ENCODE results near the gene FJX1. TPM values are rescaled to one million over a fixed set of nuclear protein-coding genes. Genes with fewer than 3 reads are reported as not detected.

FJX1 gene
- total and polyA plus RNA-seq, 12 donors: 0.57 to 4.7 (median 1.5) TPM

- no peaks in the 10 kb centered on the region for H3K4me1 ChIP-seq
- no peak overlapping the region for H3K4me3 ChIP-seq
- no peak for ATAC-seq
- H3K9me3 ChIP-seq: no peaks in the 10 kb centered on the region
- no peak overlapping the region for H3K27ac ChIP-seq
- intact Hi-C loops (cut with DNase I): no loop called here
- peaks cover 0 to 20% (median 9%) of the 10 kb centered on the region in 7 donors for H3K27me3 ChIP-seq
- 21 to 22% methylated on average over 2 of the region's 2 CpGs for WGBS, 2 donors
- H3K36me3 ChIP-seq: no peaks in the 10 kb centered on the region
- no peak for DNase-seq
- TF ChIP-seq CTCF (IDR thresholded peaks at IDR 0.05): no peak
Measured at GRCh38 chr11:35594680-35595079, 23.6 kb upstream of the FJX1 start.

GRCh38 chr11:35598254-35599125 is 19.8 kb upstream of the FJX1 start:
- no peaks in the 10 kb centered on the region for H3K9me3 ChIP-seq
- H3K27me3 ChIP-seq: peaks cover 0 to 38% (median 14%) of the 10 kb centered on the region in 7 donors
- no peaks in the 10 kb centered on the region for H3K36me3 ChIP-seq
- 83 to 84% methylated on average over 3 of the region's 3 CpGs for WGBS, 2 donors
- DNase-seq (no peak), ATAC-seq (no peak)
- no peak for TF ChIP-seq CTCF (IDR thresholded peaks at IDR 0.05)
- no peak overlapping the region for H3K27ac ChIP-seq
- H3K4me1 ChIP-seq: peaks cover 0 to 3% (median 0%) of the 10 kb centered on the region in 9 donors
- intact Hi-C loops (cut with DNase I): no loop called here
- H3K4me3 ChIP-seq: no peak overlapping the region

- ATAC-seq (no peak), DNase-seq (no peak)
- TF ChIP-seq CTCF (IDR thresholded peaks at IDR 0.05): no peak
- H3K36me3 ChIP-seq: no peaks in the 10 kb centered on the region
- no peaks in the 10 kb centered on the region for H3K9me3 ChIP-seq
- intact Hi-C loops (cut with DNase I): no loop called here
- H3K27ac ChIP-seq: no peak overlapping the region
- peaks cover 0 to 57% (median 32%) of the 10 kb centered on the region in 7 donors for H3K27me3 ChIP-seq
- WGBS, 2 donors: 64 to 72% methylated on average over 4 of the region's 4 CpGs
- H3K4me3 ChIP-seq: no peak overlapping the region
- peaks cover 0 to 6% (median 0%) of the 10 kb centered on the region in 9 donors for H3K4me1 ChIP-seq
Measured at GRCh38 chr11:35600331-35600838, 17.9 kb upstream of the FJX1 start.

- ATAC-seq: peak in 2 of 8 donors; percentile 11 to 51
- WGBS, 2 donors: 53 to 55% methylated on average over 5 of the region's 5 CpGs
- intact Hi-C loops (cut with DNase I): no loop called here
- no peaks in the 10 kb centered on the region for H3K36me3 ChIP-seq
- no peak overlapping the region for H3K27ac ChIP-seq
- H3K9me3 ChIP-seq: no peaks in the 10 kb centered on the region
- no peak overlapping the region for H3K4me3 ChIP-seq
- peaks cover 0 to 73% (median 33%) of the 10 kb centered on the region in 7 donors for H3K27me3 ChIP-seq
- DNase-seq: no peak
- TF ChIP-seq CTCF (IDR thresholded peaks at IDR 0.05): no peak
- peaks cover 0 to 15% (median 0%) of the 10 kb centered on the region in 9 donors for H3K4me1 ChIP-seq
Measured at GRCh38 chr11:35602160-35602793, 16.0 kb upstream of the FJX1 start.

Measured in heart right ventricle (tissue), 16 donors.